ENCODE results near the gene HIBADH. TPM values are rescaled to one million over a fixed set of nuclear protein-coding genes. Genes with fewer than 3 reads are reported as not detected.

Gene HIBADH
- total and polyA plus RNA-seq, 10 of the 15 experiments (the other 5 are each of a cell fraction or from before 2014, with no cell fraction given): 8.7 to 36.1 (median 18.6) TPM

DNA sequence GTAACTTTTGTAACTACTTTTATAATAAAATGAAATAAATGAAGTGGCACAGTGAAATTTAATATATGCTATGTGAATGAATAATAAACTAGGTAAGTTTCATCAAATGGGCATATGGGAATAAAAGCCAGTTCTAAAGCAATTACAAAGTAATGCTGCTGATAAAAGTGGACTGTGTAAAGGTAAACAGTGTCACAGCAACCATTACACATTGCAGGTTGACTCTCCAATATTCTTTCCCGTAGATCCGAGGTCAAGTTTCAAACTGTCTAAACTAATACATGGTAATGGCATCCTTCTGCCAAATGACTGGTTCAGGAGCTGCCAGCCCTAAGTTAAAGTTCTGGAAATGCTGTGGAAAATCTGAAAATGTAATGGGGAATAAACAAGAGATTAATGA, 6.0 kb downstream of the HIBADH start:
- CTCF ChIA-PET: no interaction called here
- no peaks in the 10 kb centered on the region for H4K20me1 ChIP-seq (ENCODE audit: control insufficient read depth, insufficient read depth)
- no TSS peak for BruUV-seq (replicated peaks)
- H3K27ac ChIP-seq (ENCODE audit: control insufficient read depth, insufficient read depth): no peak overlapping the region
- ATAC-seq: no peak
- H3K4me2 ChIP-seq (ENCODE audit: control insufficient read depth, insufficient read depth): no peak overlapping the region
- WGBS (ENCODE audit: insufficient coverage, insufficient replicate concordance, low lambda C conversion rate, missing lambda C conversion rate): 100% methylated on average over 2 of the region's 2 CpGs
- no peak for DNase-seq (ENCODE audit: low read depth, low spot score)
- H3K79me2 ChIP-seq (ENCODE audit: control insufficient read depth, insufficient read depth, low read length): 0 out of 2 replicates have a peak, but pooled peaks cover under 1% of the 10 kb centered on the region
- intact Hi-C loops (cut with micrococcal nuclease; ENCODE audit: unreplicated experiment) (no loop called here), in situ Hi-C loops (cut with MboI) (no loop called here)
- H3K36me3 ChIP-seq (ENCODE audit: control insufficient read depth in 2 of 2, insufficient read depth in 2 of 2, low read length in 1 of 2): no peaks in the 10 kb centered on the region
- no peak for FAIRE-seq
- H3K27me3 ChIP-seq (replicated peaks in 1 of 2; ENCODE audit: control insufficient read depth in 2 of 2, insufficient read depth in 2 of 2, low read length in 1 of 2): no peaks in the 10 kb centered on the region
- RAD21 ChIA-PET (ENCODE audit: unreplicated experiment): no interaction called here
- H2AFZ ChIP-seq (ENCODE audit: control insufficient read depth, low read depth, low read length): no peak overlapping the region
- H3K4me1 ChIP-seq (ENCODE audit: control insufficient read depth, insufficient read depth, low read length): no peaks in the 10 kb centered on the region
- no peak overlapping the region for H3K4me3 ChIP-seq
- POLR2A ChIA-PET: interaction anchor here (1.1 kb wide), 1 partner anchor 10 kb away, joined by 3 read pairs; no protein-coding TSS in a partner anchor
- SMC1A ChIA-PET (ENCODE audit: uncharacterized antibody, unreplicated experiment): interaction anchor here (0.7 kb wide), 1 partner anchor 76 kb away, joined by 4 read pairs; no protein-coding TSS in a partner anchor
- H3K9ac ChIP-seq (ENCODE audit: control insufficient read depth, insufficient read depth, low read length): no peak overlapping the region
- H3K9me3 ChIP-seq (replicated peaks; ENCODE audit: control insufficient read depth, insufficient read depth, low read length): no peaks in the 10 kb centered on the region
- TF ChIP-seq SREBF1 (IDR thresholded peaks at IDR 0.05; ENCODE audit: low read length) (no peak), ESRRA (IDR thresholded peaks at IDR 0.05; ENCODE audit: low read length) (no peak), MTA2 (IDR thresholded peaks at IDR 0.05; ENCODE audit: low read depth) (no peak), IKZF1 (conservative IDR thresholded peaks at IDR 0.05) (no peak), MEF2A (IDR thresholded peaks at IDR 0.05; ENCODE audit: insufficient read depth, low read depth, low read length) (no peak), SMARCA5 (IDR thresholded peaks at IDR 0.05) (no peak), KAT2A (conservative IDR thresholded peaks at IDR 0.05; ENCODE audit: control insufficient read depth, low read depth, low read length) (no peak)
- TF ChIP-seq, protein P1, sequence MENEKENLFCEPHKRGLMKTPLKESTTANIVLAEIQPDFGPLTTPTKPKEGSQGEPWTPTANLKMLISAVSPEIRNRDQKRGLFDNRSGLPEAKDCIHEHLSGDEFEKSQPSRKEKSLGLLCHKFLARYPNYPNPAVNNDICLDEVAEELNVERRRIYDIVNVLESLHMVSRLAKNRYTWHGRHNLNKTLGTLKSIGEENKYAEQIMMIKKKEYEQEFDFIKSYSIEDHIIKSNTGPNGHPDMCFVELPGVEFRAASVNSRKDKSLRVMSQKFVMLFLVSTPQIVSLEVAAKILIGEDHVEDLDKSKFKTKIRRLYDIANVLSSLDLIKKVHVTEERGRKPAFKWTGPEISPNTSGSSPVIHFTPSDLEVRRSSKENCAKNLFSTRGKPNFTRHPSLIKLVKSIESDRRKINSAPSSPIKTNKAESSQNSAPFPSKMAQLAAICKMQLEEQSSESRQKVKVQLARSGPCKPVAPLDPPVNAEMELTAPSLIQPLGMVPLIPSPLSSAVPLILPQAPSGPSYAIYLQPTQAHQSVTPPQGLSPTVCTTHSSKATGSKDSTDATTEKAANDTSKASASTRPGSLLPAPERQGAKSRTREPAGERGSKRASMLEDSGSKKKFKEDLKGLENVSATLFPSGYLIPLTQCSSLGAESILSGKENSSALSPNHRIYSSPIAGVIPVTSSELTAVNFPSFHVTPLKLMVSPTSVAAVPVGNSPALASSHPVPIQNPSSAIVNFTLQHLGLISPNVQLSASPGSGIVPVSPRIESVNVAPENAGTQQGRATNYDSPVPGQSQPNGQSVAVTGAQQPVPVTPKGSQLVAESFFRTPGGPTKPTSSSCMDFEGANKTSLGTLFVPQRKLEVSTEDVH (IDR thresholded peaks at IDR 0.05; ENCODE audit: low read depth, partially characterized antibody): no peak
- TF ChIP-seq, protein P2, sequence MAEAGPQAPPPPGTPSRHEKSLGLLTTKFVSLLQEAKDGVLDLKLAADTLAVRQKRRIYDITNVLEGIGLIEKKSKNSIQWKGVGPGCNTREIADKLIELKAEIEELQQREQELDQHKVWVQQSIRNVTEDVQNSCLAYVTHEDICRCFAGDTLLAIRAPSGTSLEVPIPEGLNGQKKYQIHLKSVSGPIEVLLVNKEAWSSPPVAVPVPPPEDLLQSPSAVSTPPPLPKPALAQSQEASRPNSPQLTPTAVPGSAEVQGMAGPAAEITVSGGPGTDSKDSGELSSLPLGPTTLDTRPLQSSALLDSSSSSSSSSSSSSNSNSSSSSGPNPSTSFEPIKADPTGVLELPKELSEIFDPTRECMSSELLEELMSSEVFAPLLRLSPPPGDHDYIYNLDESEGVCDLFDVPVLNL (IDR thresholded peaks at IDR 0.05; ENCODE audit: low read depth, low read length): no peak
- TF ChIP-seq, protein P3, sequence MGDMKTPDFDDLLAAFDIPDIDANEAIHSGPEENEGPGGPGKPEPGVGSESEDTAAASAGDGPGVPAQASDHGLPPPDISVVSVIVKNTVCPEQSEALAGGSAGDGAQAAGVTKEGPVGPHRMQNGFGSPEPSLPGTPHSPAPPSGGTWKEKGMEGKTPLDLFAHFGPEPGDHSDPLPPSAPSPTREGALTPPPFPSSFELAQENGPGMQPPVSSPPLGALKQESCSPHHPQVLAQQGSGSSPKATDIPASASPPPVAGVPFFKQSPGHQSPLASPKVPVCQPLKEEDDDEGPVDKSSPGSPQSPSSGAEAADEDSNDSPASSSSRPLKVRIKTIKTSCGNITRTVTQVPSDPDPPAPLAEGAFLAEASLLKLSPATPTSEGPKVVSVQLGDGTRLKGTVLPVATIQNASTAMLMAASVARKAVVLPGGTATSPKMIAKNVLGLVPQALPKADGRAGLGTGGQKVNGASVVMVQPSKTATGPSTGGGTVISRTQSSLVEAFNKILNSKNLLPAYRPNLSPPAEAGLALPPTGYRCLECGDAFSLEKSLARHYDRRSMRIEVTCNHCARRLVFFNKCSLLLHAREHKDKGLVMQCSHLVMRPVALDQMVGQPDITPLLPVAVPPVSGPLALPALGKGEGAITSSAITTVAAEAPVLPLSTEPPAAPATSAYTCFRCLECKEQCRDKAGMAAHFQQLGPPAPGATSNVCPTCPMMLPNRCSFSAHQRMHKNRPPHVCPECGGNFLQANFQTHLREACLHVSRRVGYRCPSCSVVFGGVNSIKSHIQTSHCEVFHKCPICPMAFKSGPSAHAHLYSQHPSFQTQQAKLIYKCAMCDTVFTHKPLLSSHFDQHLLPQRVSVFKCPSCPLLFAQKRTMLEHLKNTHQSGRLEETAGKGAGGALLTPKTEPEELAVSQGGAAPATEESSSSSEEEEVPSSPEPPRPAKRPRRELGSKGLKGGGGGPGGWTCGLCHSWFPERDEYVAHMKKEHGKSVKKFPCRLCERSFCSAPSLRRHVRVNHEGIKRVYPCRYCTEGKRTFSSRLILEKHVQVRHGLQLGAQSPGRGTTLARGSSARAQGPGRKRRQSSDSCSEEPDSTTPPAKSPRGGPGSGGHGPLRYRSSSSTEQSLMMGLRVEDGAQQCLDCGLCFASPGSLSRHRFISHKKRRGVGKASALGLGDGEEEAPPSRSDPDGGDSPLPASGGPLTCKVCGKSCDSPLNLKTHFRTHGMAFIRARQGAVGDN (IDR thresholded peaks at IDR 0.05): no peak
- TF ChIP-seq, protein P4, sequence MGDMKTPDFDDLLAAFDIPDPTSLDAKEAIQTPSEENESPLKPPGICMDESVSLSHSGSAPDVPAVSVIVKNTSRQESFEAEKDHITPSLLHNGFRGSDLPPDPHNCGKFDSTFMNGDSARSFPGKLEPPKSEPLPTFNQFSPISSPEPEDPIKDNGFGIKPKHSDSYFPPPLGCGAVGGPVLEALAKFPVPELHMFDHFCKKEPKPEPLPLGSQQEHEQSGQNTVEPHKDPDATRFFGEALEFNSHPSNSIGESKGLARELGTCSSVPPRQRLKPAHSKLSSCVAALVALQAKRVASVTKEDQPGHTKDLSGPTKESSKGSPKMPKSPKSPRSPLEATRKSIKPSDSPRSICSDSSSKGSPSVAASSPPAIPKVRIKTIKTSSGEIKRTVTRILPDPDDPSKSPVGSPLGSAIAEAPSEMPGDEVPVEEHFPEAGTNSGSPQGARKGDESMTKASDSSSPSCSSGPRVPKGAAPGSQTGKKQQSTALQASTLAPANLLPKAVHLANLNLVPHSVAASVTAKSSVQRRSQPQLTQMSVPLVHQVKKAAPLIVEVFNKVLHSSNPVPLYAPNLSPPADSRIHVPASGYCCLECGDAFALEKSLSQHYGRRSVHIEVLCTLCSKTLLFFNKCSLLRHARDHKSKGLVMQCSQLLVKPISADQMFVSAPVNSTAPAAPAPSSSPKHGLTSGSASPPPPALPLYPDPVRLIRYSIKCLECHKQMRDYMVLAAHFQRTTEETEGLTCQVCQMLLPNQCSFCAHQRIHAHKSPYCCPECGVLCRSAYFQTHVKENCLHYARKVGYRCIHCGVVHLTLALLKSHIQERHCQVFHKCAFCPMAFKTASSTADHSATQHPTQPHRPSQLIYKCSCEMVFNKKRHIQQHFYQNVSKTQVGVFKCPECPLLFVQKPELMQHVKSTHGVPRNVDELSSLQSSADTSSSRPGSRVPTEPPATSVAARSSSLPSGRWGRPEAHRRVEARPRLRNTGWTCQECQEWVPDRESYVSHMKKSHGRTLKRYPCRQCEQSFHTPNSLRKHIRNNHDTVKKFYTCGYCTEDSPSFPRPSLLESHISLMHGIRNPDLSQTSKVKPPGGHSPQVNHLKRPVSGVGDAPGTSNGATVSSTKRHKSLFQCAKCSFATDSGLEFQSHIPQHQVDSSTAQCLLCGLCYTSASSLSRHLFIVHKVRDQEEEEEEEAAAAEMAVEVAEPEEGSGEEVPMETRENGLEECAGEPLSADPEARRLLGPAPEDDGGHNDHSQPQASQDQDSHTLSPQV (IDR thresholded peaks at IDR 0.05): no peak
